Kidney epithelial cell (primary cell): ENCODE measurements around the gene GRM7. TPM values are rescaled to one million over a fixed set of nuclear protein-coding genes. Genes with fewer than 3 reads are reported as not detected.

Experiments
- DNase-seq: peaks from one replicate; pipeline ENCODE4 v3.0.0-alpha.2; 2010; ENCODE audit warnings: low read depth
- H3K27me3 ChIP-seq: 2 replicates; pipeline ENCODE4 v1.6.0; 2011; ENCODE audit warnings: low read length; ENCODE audit not compliant: control insufficient read depth, insufficient read depth
- H3K36me3 ChIP-seq: 2 replicates; pipeline ENCODE4 v1.5.1; 2011; ENCODE audit warnings: low read length; ENCODE audit not compliant: control insufficient read depth, insufficient read depth
- H3K4me3 ChIP-seq: 2 replicates; pipeline ENCODE4 v1.5.1; 2011; ENCODE audit warnings: low read depth, mild to moderate bottlenecking, control low read depth, low read length
- total RNA-seq: library from RNA; depleted of rRNA; stranded (reverse); fragments of >200 nt; gene quantifications from 2 replicates; pipeline ENCODE4 v1.2.3, GENCODE V29; 2015
- TF ChIP-seq, protein P1 (sequence below): IDR thresholded peaks from 2 replicates; pipeline ENCODE4 v1.5.1; 2011; ENCODE audit warnings: mild to moderate bottlenecking, moderate library complexity, low read length, control low read depth, inconsistent platforms; ENCODE audit not compliant: insufficient read depth, poor library complexity, severe bottlenecking

Gene GRM7
- total RNA-seq, 1 donor from 2014 or later = 0.17 TPM

DNA sequence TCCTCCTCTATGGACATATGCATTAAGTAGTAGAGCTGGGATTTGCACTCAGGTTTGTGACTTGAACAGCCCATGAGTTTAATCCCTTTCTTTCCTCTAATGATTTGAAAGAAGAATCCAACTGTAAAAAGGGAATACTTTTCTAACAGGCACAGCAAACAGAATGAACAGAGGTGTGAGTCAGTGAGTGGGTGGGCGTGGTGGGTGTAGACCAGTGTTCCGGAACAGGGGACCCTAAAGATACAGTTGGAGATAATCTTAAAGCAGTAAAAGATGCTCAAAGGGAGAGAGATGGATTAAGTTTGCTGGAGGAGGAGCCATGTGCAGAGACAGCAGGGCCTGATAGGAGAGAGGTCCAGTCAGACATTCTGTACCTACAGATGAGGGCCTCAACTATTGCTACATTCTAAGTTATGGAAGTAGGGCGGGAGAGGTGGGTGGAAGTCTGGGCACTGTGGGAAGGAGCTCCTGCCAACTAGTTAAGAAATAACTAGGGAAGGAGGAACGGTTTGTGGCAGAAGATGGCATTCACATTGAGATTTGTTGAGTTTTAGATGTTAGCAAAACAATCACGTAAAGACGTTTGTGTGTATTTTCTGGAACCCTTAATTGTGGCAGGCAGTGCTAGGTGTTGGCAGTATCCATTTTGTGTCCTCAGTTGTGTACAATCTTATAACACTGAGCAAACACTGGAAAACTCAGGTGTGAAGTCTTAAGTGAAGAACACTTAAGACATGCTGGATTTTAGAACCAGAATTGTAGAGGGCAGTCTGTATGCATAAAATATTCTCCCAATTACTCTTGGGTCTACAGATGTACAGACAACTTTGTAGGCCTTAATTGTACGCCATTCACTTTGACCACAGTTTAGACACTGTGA, 511.0 kb downstream of the GRM7 start:
- TF ChIP-seq, protein P1, sequence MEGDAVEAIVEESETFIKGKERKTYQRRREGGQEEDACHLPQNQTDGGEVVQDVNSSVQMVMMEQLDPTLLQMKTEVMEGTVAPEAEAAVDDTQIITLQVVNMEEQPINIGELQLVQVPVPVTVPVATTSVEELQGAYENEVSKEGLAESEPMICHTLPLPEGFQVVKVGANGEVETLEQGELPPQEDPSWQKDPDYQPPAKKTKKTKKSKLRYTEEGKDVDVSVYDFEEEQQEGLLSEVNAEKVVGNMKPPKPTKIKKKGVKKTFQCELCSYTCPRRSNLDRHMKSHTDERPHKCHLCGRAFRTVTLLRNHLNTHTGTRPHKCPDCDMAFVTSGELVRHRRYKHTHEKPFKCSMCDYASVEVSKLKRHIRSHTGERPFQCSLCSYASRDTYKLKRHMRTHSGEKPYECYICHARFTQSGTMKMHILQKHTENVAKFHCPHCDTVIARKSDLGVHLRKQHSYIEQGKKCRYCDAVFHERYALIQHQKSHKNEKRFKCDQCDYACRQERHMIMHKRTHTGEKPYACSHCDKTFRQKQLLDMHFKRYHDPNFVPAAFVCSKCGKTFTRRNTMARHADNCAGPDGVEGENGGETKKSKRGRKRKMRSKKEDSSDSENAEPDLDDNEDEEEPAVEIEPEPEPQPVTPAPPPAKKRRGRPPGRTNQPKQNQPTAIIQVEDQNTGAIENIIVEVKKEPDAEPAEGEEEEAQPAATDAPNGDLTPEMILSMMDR = no peak
- DNase-seq = no peak
- no peaks in the 10 kb centered on the region for H3K36me3 ChIP-seq
- no peaks in the 10 kb centered on the region for H3K27me3 ChIP-seq
- H3K4me3 ChIP-seq = no peak overlapping the region

DNA sequence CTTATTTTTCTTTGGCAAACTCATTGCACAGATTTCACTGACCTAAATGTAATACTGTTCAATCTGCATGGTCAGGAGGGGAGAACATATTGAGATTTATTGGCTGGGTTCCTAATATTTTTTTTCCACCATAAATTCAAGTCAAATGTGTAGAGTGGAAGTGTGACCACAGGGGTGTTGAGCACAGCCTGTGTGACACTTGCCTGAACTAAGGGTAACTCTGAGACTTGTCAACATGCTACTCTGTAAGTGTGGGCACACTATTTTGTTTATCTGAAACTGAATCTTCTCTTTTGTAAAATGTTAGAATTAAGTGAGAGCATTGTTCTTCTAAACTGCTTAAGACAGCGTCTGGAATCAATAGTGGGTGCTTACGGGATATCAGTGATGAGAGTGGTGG, 516.2 kb downstream of the GRM7 start:
- Histone ChIP-seq H3K4me3 (no peak overlapping the region), H3K36me3 (no peaks in the 10 kb centered on the region), H3K27me3 (no peaks in the 10 kb centered on the region)
- TF ChIP-seq, protein P1 = no peak
- DNase-seq = no peak

GRCh38 chr3:7381741-7382140, 520.8 kb downstream of the GRM7 start:
- no peak for DNase-seq
- H3K4me3 ChIP-seq = no peak overlapping the region

DNA sequence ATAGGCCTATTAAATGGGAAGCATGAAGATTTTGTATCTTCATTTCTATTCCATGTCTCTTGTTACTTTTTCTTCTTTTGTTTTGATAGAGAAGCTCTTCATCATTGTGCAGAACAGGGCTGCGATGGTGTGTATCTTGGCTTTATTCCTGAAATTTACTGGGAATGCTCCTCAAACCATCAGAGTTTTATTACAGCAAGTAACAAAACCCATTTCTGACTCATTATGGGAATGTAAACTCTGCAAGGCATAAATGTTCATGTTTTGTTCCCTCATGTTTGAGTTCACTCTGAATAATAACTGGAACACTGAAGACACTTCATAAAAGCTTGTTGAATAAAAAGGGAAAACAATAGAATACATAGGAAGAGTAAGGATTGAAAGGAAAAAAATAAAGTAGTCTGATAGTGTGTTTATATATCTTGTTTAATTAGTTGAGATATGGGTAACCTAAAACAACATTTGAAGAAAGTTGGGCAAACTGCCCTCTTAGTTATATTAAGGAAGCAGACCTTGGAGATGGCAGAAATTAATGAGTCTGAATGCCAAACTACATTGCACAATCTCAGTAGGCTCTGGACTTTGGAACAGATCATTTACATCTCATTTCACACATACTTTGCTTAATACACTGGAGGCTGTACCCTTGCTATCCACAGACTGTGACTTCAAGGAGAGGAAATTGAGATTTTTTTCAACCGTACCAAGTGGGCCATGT, 521.5 kb downstream of the GRM7 start:
- TF ChIP-seq, protein P1 = no peak
- no peaks in the 10 kb centered on the region for H3K36me3 ChIP-seq
- H3K27me3 ChIP-seq = no peaks in the 10 kb centered on the region
- H3K4me3 ChIP-seq = no peak overlapping the region
- DNase-seq = peak; percentile 50

More at GRCh38 chr3:7381741-7382140, 520.8 kb downstream of the GRM7 start:
- TF ChIP-seq, protein P1 = no peak
- Histone ChIP-seq H3K36me3 (no peaks in the 10 kb centered on the region), H3K27me3 (no peaks in the 10 kb centered on the region)

DNA sequence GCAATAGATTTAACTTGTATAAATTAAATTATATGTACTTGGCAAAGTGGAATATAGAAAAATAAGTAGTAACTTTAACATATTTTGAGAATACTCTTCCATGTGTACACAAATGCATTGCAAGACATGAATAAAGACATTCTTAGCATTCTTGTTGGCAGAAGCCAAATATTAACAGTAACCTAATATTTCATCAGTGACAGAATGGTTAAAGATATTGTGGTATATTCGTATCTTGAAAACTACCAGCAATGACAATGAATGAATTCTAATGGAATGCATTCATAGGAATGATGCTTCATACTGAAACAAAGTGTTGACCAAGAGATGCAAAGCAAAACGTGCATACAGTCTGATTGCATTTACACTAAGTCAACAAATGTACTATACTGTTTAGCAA, 524.7 kb downstream of the GRM7 start:
- no peak for DNase-seq
- TF ChIP-seq, protein P1 = no peak

More for the DNA sequence above, 524.7 kb downstream of the GRM7 start:
- no peak overlapping the region for H3K4me3 ChIP-seq
- H3K36me3 ChIP-seq = no peaks in the 10 kb centered on the region
- H3K27me3 ChIP-seq = no peaks in the 10 kb centered on the region
